A673 (cell line): ENCODE data around the gene ABCB4. TPM values are rescaled to one million over a fixed set of nuclear protein-coding genes. Genes with fewer than 3 reads are reported as not detected.

Experiments
- BruUV-seq: library from RNA; stranded (reverse); fragments of 400-500 nt; replicated peaks from 2 replicates; lab custom pipeline; 2021; lab: Mats Ljungman, UMichigan
- CTCF ChIA-PET: fragments of 300-600 bp; sonication (Branson Sonifier 250); formaldehyde crosslinking; loops from one replicate; lab custom pipeline; 2022; ENCODE audit warnings: antibody characterized with exemption; lab: Charles Lee
- POLR2A ChIA-PET: fragments of 300-600 bp; sonication (Branson Sonifier 250); formaldehyde crosslinking; loops from one replicate; lab custom pipeline; 2022; ENCODE audit warnings: antibody characterized with exemption; ENCODE audit not compliant: low non-redundant PET; lab: Charles Lee
- DNase-seq: peaks from one replicate; pipeline ENCODE4 v3.0.0-alpha.2; 2015; ENCODE audit warnings: low spot score
- H3K27ac ChIP-seq: fragments of 200-600 bp; sonication (generic); 2 replicates; pipeline ENCODE4 v1.5.1; 2016; ENCODE audit warnings: mixed run types, low read depth, mild to moderate bottlenecking, mixed read lengths, antibody characterized with exemption, low read length; ENCODE audit not compliant: poor library complexity, severe bottlenecking
- H3K27me3 ChIP-seq: fragments of 200-600 bp; sonication (generic); replicated peaks from 2 replicates; pipeline ENCODE4 v1.6.1; 2017; ENCODE audit warnings: mixed run types, low read depth, mild to moderate bottlenecking, mixed read lengths, antibody characterized with exemption, low read length; ENCODE audit not compliant: insufficient read depth, poor library complexity
- H3K36me3 ChIP-seq: fragments of 200-600 bp; sonication (generic); 2 replicates; pipeline ENCODE4 v1.6.1; 2016; ENCODE audit warnings: mixed run types, mild to moderate bottlenecking, mixed read lengths, antibody characterized with exemption, low read length; ENCODE audit not compliant: insufficient read depth, poor library complexity, severe bottlenecking
- H3K4me1 ChIP-seq: fragments of 200-600 bp; sonication (generic); 2 replicates; pipeline ENCODE4 v1.6.1; 2017; ENCODE audit warnings: mixed run types, mild to moderate bottlenecking, mixed read lengths, antibody characterized with exemption, low read length; ENCODE audit not compliant: insufficient read depth, poor library complexity, severe bottlenecking
- H3K4me3 ChIP-seq: fragments of 200-600 bp; sonication (generic); 2 replicates; pipeline ENCODE4 v1.5.1; 2016; ENCODE audit warnings: low read depth, mixed run types, mild to moderate bottlenecking, mixed read lengths, low read length; ENCODE audit not compliant: poor library complexity, severe bottlenecking
- H3K9me3 ChIP-seq: fragments of 200-600 bp; sonication (generic); 2 replicates; pipeline ENCODE4 v1.6.1; 2016; ENCODE audit warnings: mixed run types, low read depth, mild to moderate bottlenecking, mixed read lengths, antibody characterized with exemption, low read length; ENCODE audit not compliant: poor library complexity, severe bottlenecking
- CTCF ChIP-seq: fragments of 300-800, 200-600 bp; sonication (generic); conservative IDR thresholded peaks from 2 replicates; pipeline ENCODE4 v1.5.1; 2017; ENCODE audit warnings: low read depth, mild to moderate bottlenecking, antibody characterized with exemption, low read length, moderate library complexity, mixed read lengths
- EZH2 ChIP-seq: fragments of 200-600 bp; sonication (generic); IDR thresholded peaks from 2 replicates; pipeline ENCODE4 v1.6.1; 2017; ENCODE audit warnings: borderline replicate concordance, low read depth, mild to moderate bottlenecking, mixed read lengths, antibody characterized with exemption, low read length; ENCODE audit not compliant: poor library complexity, severe bottlenecking
- intact Hi-C: fragments of 100-400 bp; cut with micrococcal nuclease; formaldehyde crosslinking; loops from one replicate; pipeline ENCODE4 v1.10.0; 2022; ENCODE audit not compliant: unreplicated experiment
- total RNA-seq: library from RNA; stranded (reverse); gene quantifications from 2 replicates; pipeline ENCODE4 v1.2.3, GENCODE V29; 2021

Gene ABCB4
- total RNA-seq, 1 experiment from 2014 or later: 0.15 TPM

GRCh38 chr7:87476179-87476557, 688 bp upstream of the ABCB4 start:
- no peaks in the 10 kb centered on the region for H3K9me3 ChIP-seq
- H3K4me3 ChIP-seq: no peak overlapping the region
- no peaks in the 10 kb centered on the region for H3K36me3 ChIP-seq
- ChIA-PET POLR2A (no interaction called here), CTCF (no interaction called here)
- TF ChIP-seq CTCF: no peak
- TF ChIP-seq EZH2: no peak
- peaks cover 67% of the 10 kb centered on the region for H3K27me3 ChIP-seq
- no peak for DNase-seq
- BruUV-seq: no TSS peak
- no peaks in the 10 kb centered on the region for H3K4me1 ChIP-seq
- intact Hi-C loops: no loop called here
- H3K27ac ChIP-seq: no peak overlapping the region

DNA sequence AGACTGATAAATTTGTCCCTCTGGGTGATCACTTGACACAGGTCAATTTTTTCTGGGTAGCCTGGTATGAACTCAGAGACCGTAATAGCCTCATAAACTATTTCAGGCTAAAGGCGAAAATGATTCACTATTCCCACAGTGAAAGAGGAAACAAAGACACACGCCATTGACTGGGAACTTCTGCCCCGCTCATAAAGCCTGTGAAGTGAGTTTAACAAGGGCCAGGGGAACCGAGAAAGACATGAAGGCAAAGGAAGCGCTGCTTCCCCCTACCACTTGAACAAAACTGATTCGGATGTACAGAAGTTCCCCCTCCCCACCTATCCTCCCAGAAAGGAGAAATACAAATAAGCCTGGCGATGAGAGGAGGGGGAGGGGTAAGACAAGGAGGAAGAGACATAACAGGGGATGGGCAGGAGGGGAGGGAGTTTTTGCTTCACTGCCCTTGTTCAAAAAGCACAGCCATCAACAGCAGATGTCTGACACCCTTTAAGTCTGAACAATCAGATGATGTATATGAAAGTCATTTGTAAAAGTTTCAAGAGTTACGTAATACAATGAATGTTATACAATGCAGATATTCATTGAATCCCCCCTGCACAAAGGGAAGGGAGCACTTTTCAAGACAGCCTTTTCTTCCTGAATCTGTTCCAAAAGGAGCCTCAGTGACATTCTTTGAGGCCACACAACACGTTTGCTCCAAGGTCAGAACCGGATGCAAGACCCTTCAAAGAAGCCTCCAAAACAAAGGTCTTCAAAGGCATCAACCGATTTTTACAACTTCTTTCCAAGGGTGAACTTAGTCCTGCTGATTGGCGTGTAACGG, 734 bp downstream of the ABCB4 start:
- no peaks in the 10 kb centered on the region for H3K36me3 ChIP-seq
- no peak overlapping the region for H3K27ac ChIP-seq
- no peak for DNase-seq
- BruUV-seq: no TSS peak
- intact Hi-C loops: no loop called here
- ChIA-PET CTCF (no interaction called here), POLR2A (no interaction called here)
- no peaks in the 10 kb centered on the region for H3K9me3 ChIP-seq
- TF ChIP-seq CTCF (no peak), EZH2 (peak; percentile 53)
- no peaks in the 10 kb centered on the region for H3K4me1 ChIP-seq
- peaks cover 66% of the 10 kb centered on the region for H3K27me3 ChIP-seq
- no peak overlapping the region for H3K4me3 ChIP-seq

DNA sequence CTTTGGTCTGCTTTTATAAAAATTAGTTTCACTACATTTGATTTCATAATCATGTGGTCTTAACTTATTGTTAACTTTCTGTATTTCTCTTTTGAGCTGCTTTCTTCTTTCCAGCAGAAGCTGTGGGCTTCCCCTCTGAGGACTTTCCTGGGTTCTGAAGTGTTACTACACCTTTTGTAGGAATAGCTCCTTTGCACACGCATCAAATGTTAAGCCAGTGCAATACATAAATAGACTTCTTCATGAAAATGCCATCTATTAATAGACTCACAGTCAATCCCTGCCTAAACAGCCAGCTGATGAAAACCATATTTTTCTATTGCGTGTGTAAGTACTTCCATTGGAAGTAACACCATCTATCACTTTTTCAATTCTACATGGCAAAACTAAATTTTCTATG, 1.5 kb downstream of the ABCB4 start:
- no peaks in the 10 kb centered on the region for H3K9me3 ChIP-seq
- H3K4me3 ChIP-seq: no peak overlapping the region
- POLR2A ChIA-PET: no interaction called here
- H3K36me3 ChIP-seq: no peaks in the 10 kb centered on the region
- intact Hi-C loops: no loop called here
- no TSS peak for BruUV-seq
- H3K27ac ChIP-seq: no peak overlapping the region
- H3K27me3 ChIP-seq: peaks cover 64% of the 10 kb centered on the region
- no peak for TF ChIP-seq CTCF
- TF ChIP-seq EZH2: no peak
- H3K4me1 ChIP-seq: no peaks in the 10 kb centered on the region
- CTCF ChIA-PET: no interaction called here
- DNase-seq: no peak
